ENCODE measurements around the gene ERBB2. TPM values are rescaled to one million over a fixed set of nuclear protein-coding genes. Genes with fewer than 3 reads are reported as not detected.

The ERBB2 gene
- total RNA-seq, 1 donor from 2014 or later = 75.2 TPM

GRCh38 chr17:39765766-39766165, 65.9 kb downstream of the ERBB2 start:
- Mint-ChIP-seq H3K4me1 (peaks cover 5% of the 10 kb centered on the region), H3K4me3 (no peak overlapping the region), H3K27me3 (ENCODE audit: insufficient read depth, low read depth) (peaks cover 3% of the 10 kb centered on the region), H3K36me3 (no peaks in the 10 kb centered on the region), H3K27ac (no peak overlapping the region), H3K9me3 (no peaks in the 10 kb centered on the region)
- Histone ChIP-seq H3K4me1 (peaks cover 8% of the 10 kb centered on the region), H3K4me3 (no peak overlapping the region), H3K27me3 (no peaks in the 10 kb centered on the region), H3K27ac (no peak overlapping the region), H3K36me3 (no peaks in the 10 kb centered on the region), H3K4me2 (no peak overlapping the region), H3K79me2 (ENCODE audit: low read depth) (no peaks in the 10 kb centered on the region), H3K9me3 (ENCODE audit: low read depth) (no peaks in the 10 kb centered on the region), H3F3A (ENCODE audit: low read depth) (no peaks in the 10 kb centered on the region), H4K20me1 (ENCODE audit: low read depth) (no peaks in the 10 kb centered on the region), H3K9ac (no peak overlapping the region), H2AFZ (replicated peaks) (no peak overlapping the region)
- TF ChIP-seq EZH2 (IDR thresholded peaks at IDR 0.05) (no peak), EZH2phosphoT487 (IDR thresholded peaks at IDR 0.05) (no peak), CTCF (IDR thresholded peaks at IDR 0.05) (no peak)
- DNase-seq (ENCODE audit: low spot score) = no peak

GRCh38 chr17:39767147-39767546, 67.3 kb downstream of the ERBB2 start:
- H3K4me3 Mint-ChIP-seq = no peak overlapping the region
- no peak for DNase-seq (ENCODE audit: low spot score)

GRCh38 chr17:39769974-39770587, 70.2 kb downstream of the ERBB2 start:
- Histone ChIP-seq H3K4me1 (no peaks in the 10 kb centered on the region), H3K27me3 (no peaks in the 10 kb centered on the region), H3K27ac (no peak overlapping the region), H3F3A (ENCODE audit: low read depth) (no peaks in the 10 kb centered on the region), H3K36me3 (no peaks in the 10 kb centered on the region), H2AFZ (replicated peaks) (no peak overlapping the region), H3K9ac (no peak overlapping the region), H3K9me3 (ENCODE audit: low read depth) (no peaks in the 10 kb centered on the region), H3K4me2 (no peak overlapping the region), H3K79me2 (ENCODE audit: low read depth) (no peaks in the 10 kb centered on the region), H4K20me1 (ENCODE audit: low read depth) (no peaks in the 10 kb centered on the region), H3K4me3 (no peak overlapping the region)
- H3K36me3 Mint-ChIP-seq = no peaks in the 10 kb centered on the region
- no peak overlapping the region for H3K4me3 Mint-ChIP-seq
- no peak overlapping the region for H3K27ac Mint-ChIP-seq
- H3K9me3 Mint-ChIP-seq = no peaks in the 10 kb centered on the region
- peaks cover 5% of the 10 kb centered on the region for H3K27me3 Mint-ChIP-seq (ENCODE audit: insufficient read depth, low read depth)
- TF ChIP-seq CTCF (IDR thresholded peaks at IDR 0.05) = no peak
- no peak for TF ChIP-seq EZH2 (IDR thresholded peaks at IDR 0.05)
- no peak for TF ChIP-seq EZH2phosphoT487 (IDR thresholded peaks at IDR 0.05)
- DNase-seq (ENCODE audit: low spot score) = no peak
- H3K4me1 Mint-ChIP-seq = peaks cover 3% of the 10 kb centered on the region

More at GRCh38 chr17:39767147-39767546, 67.3 kb downstream of the ERBB2 start:
- H3K4me1 Mint-ChIP-seq = peaks cover 5% of the 10 kb centered on the region
- Histone ChIP-seq H3K27me3 (no peaks in the 10 kb centered on the region), H3K4me1 (peaks cover 8% of the 10 kb centered on the region), H4K20me1 (ENCODE audit: low read depth) (no peaks in the 10 kb centered on the region), H3K4me2 (no peak overlapping the region), H3K4me3 (no peak overlapping the region), H3K9ac (no peak overlapping the region), H3K79me2 (ENCODE audit: low read depth) (no peaks in the 10 kb centered on the region), H3K9me3 (ENCODE audit: low read depth) (no peaks in the 10 kb centered on the region), H2AFZ (replicated peaks) (no peak overlapping the region), H3K36me3 (no peaks in the 10 kb centered on the region), H3K27ac (no peak overlapping the region), H3F3A (ENCODE audit: low read depth) (no peaks in the 10 kb centered on the region)
- TF ChIP-seq EZH2 (IDR thresholded peaks at IDR 0.05) (no peak), EZH2phosphoT487 (IDR thresholded peaks at IDR 0.05) (no peak), CTCF (IDR thresholded peaks at IDR 0.05) (no peak)
- H3K27ac Mint-ChIP-seq = no peak overlapping the region
- peaks cover 3% of the 10 kb centered on the region for H3K27me3 Mint-ChIP-seq (ENCODE audit: insufficient read depth, low read depth)
- H3K9me3 Mint-ChIP-seq = no peaks in the 10 kb centered on the region
- no peaks in the 10 kb centered on the region for H3K36me3 Mint-ChIP-seq

Data from neural progenitor cell (in vitro differentiated cells).